ENCODE results near the gene SIK3. TPM values are rescaled to one million over a fixed set of nuclear protein-coding genes. Genes with fewer than 3 reads are reported as not detected.

The SIK3 gene
- total RNA-seq, 2 donors from 2014 or later, result 26.2 to 77.6 TPM

GRCh38 chr11:116870054-116870453 lies 228.2 kb downstream of the SIK3 start:
- no peak overlapping the region for H3K4me3 ChIP-seq
- 77% methylated on average over 3 of the region's 3 CpGs for WGBS
- peak overlapping the region; percentile 27 to 48 for H3K27ac ChIP-seq
- intact Hi-C loops (cut with DNase I), result loop anchor here (10.0 kb wide), 1 partner anchor 75 kb away; the partner anchor contains the start of gene APOA5
- no peaks in the 10 kb centered on the region for H3K9me3 ChIP-seq
- DNase-seq (ENCODE audit: low spot score), result no peak
- H3K27me3 ChIP-seq (replicated peaks; ENCODE audit: insufficient read depth), result no peaks in the 10 kb centered on the region
- peaks cover 7% of the 10 kb centered on the region for H3K4me1 ChIP-seq (replicated peaks)
- peaks cover 4 to 8% of the 10 kb centered on the region in 2 donors for H3K36me3 ChIP-seq
- TF ChIP-seq CTCF (IDR thresholded peaks at IDR 0.05), result no peak
- TF ChIP-seq POLR2A (IDR thresholded peaks at IDR 0.05), result no peak
- no peak for TF ChIP-seq POLR2AphosphoS5 (IDR thresholded peaks at IDR 0.05)

- DNase-seq (ENCODE audit: low spot score), result peak; percentile 65
- Histone ChIP-seq H3K4me3 (no peak overlapping the region), H3K36me3 (peaks cover 4 to 8% of the 10 kb centered on the region in 2 donors), H3K9me3 (no peaks in the 10 kb centered on the region), H3K27me3 (replicated peaks; ENCODE audit: insufficient read depth) (no peaks in the 10 kb centered on the region), H3K27ac (peak overlapping the region; percentile 27 to 48), H3K4me1 (replicated peaks) (peaks cover 7% of the 10 kb centered on the region)
- intact Hi-C loops (cut with DNase I), result loop anchor here (10.0 kb wide), 1 partner anchor 75 kb away; the partner anchor contains the start of gene APOA5
- 49% methylated on average over 4 of the region's 4 CpGs for WGBS
- no peak for TF ChIP-seq POLR2A (IDR thresholded peaks at IDR 0.05)
- no peak for TF ChIP-seq CTCF (IDR thresholded peaks at IDR 0.05)
- peak; percentile 86 for TF ChIP-seq POLR2AphosphoS5 (IDR thresholded peaks at IDR 0.05)
Observed at GRCh38 chr11:116869610-116870009, 228.6 kb downstream of the SIK3 start.

- Histone ChIP-seq H3K27ac (no peak overlapping the region), H3K27me3 (replicated peaks; ENCODE audit: insufficient read depth) (no peaks in the 10 kb centered on the region), H3K36me3 (peaks cover under 1 to 4% of the 10 kb centered on the region in 2 donors), H3K9me3 (no peaks in the 10 kb centered on the region), H3K4me1 (replicated peaks) (peaks cover 7% of the 10 kb centered on the region), H3K4me3 (no peak overlapping the region)
- TF ChIP-seq POLR2A (IDR thresholded peaks at IDR 0.05), result no peak
- intact Hi-C loops (cut with DNase I), result no loop called here
- 81% methylated on average over 3 of the region's 3 CpGs for WGBS
- DNase-seq (ENCODE audit: low spot score), result no peak
Observed at GRCh38 chr11:116868066-116868465, 230.2 kb downstream of the SIK3 start.

- no peak for DNase-seq (ENCODE audit: low spot score)
- H3K36me3 ChIP-seq, result peaks cover 0 to 4% of the 10 kb centered on the region in 2 donors
- peaks cover 7% of the 10 kb centered on the region for H3K4me1 ChIP-seq (replicated peaks)
- H3K27ac ChIP-seq, result no peak overlapping the region
- intact Hi-C loops (cut with DNase I), result no loop called here
- H3K9me3 ChIP-seq, result no peaks in the 10 kb centered on the region
- H3K27me3 ChIP-seq (replicated peaks; ENCODE audit: insufficient read depth), result no peaks in the 10 kb centered on the region
- TF ChIP-seq CTCF (IDR thresholded peaks at IDR 0.05), result no peak
- no peak for TF ChIP-seq POLR2A (IDR thresholded peaks at IDR 0.05)
- H3K4me3 ChIP-seq, result no peak overlapping the region
- WGBS, result 89% methylated on average over 11 of the region's 11 CpGs
Observed at GRCh38 chr11:116867619-116868018, 230.6 kb downstream of the SIK3 start.

- Histone ChIP-seq H3K9me3 (no peaks in the 10 kb centered on the region), H3K4me1 (replicated peaks) (peaks cover 7% of the 10 kb centered on the region), H3K27ac (no peak overlapping the region), H3K36me3 (peaks cover 0 to 4% of the 10 kb centered on the region in 2 donors), H3K4me3 (no peak overlapping the region), H3K27me3 (replicated peaks; ENCODE audit: insufficient read depth) (no peaks in the 10 kb centered on the region)
- intact Hi-C loops (cut with DNase I), result no loop called here
- WGBS, result 91% methylated on average over 6 of the region's 6 CpGs
- no peak for DNase-seq (ENCODE audit: low spot score)
- TF ChIP-seq POLR2AphosphoS5 (IDR thresholded peaks at IDR 0.05) (no peak), CTCF (IDR thresholded peaks at IDR 0.05) (no peak), POLR2A (IDR thresholded peaks at IDR 0.05) (no peak)
Observed at GRCh38 chr11:116866804-116867455, 231.3 kb downstream of the SIK3 start.

Measured in prostate gland (tissue), 2 donors.